OCI-LY7 (cell line): ENCODE data around the gene PKHD1. TPM values are rescaled to one million over a fixed set of nuclear protein-coding genes. Genes with fewer than 3 reads are reported as not detected.

ENCODE experiments used
- BruUV-seq: library from RNA; stranded (reverse); fragments of 400-500 nt; replicated peaks from 2 replicates; lab custom pipeline; 2021; lab: Mats Ljungman, UMichigan
- CTCF ChIA-PET: fragments of 300-600 bp; sonication (Branson Sonifier 250); formaldehyde crosslinking; loops from one replicate; lab custom pipeline; 2022; ENCODE audit warnings: antibody characterized with exemption; ENCODE audit not compliant: unreplicated experiment; lab: Charles Lee
- POLR2A ChIA-PET: fragments of 300-600 bp; sonication (Branson Sonifier 250); formaldehyde crosslinking; loops from one replicate; lab custom pipeline; 2022; ENCODE audit warnings: antibody characterized with exemption; lab: Charles Lee
- DNase-seq: peaks from one replicate; pipeline ENCODE4 v3.0.0-alpha.2; 2015; ENCODE audit warnings: low spot score
- H2AFZ ChIP-seq: fragments of 200-600 bp; sonication (generic), shearing (Covaris generic); 2 replicates; pipeline ENCODE4 v1.6.1; 2014; ENCODE audit warnings: mild to moderate bottlenecking, antibody characterized with exemption, low read length, moderate library complexity
- H3K27ac ChIP-seq: fragments of 200-600 bp; sonication (generic); 2 replicates; pipeline ENCODE4 v1.5.1; 2014; ENCODE audit warnings: mixed run types, low read depth, mild to moderate bottlenecking, moderate library complexity, low read length, inconsistent platforms; ENCODE audit not compliant: poor library complexity, severe bottlenecking
- H3K36me3 ChIP-seq: fragments of 200-600 bp; sonication (generic); 2 replicates; pipeline ENCODE4 v1.6.1; 2014; ENCODE audit warnings: mild to moderate bottlenecking, antibody characterized with exemption, low read length, moderate library complexity, mixed read lengths; ENCODE audit not compliant: insufficient read depth
- H3K4me1 ChIP-seq: fragments of 200-600 bp; sonication (generic); 2 replicates; pipeline ENCODE4 v1.5.1; 2014; ENCODE audit warnings: mild to moderate bottlenecking, low read length; ENCODE audit not compliant: insufficient read depth, poor library complexity, severe bottlenecking
- H3K4me2 ChIP-seq: fragments of 200-600 bp; sonication (generic); 2 replicates; pipeline ENCODE4 v1.6.1; 2014; ENCODE audit warnings: mild to moderate bottlenecking, low read length
- H3K4me3 ChIP-seq: fragments of 200-600 bp; sonication (generic); 2 replicates; pipeline ENCODE4 v1.5.1; 2014; ENCODE audit warnings: mild to moderate bottlenecking, low read depth, low read length; ENCODE audit not compliant: poor library complexity, severe bottlenecking
- H3K79me2 ChIP-seq: fragments of 200-600 bp; sonication (generic); 2 replicates; pipeline ENCODE4 v1.6.1; 2016; ENCODE audit warnings: low read depth, mild to moderate bottlenecking, low read length, moderate library complexity, mixed read lengths; ENCODE audit not compliant: insufficient read depth
- H3K9me2 ChIP-seq: fragments of 200-600 bp; sonication (generic); 2 replicates; pipeline ENCODE4 v1.6.1; 2016; ENCODE audit warnings: mild to moderate bottlenecking, low read length, mixed read lengths; ENCODE audit not compliant: insufficient read depth
- H3K9me3 ChIP-seq: fragments of 200-600 bp; sonication (generic); 2 replicates; pipeline ENCODE4 v1.6.1; 2014; ENCODE audit warnings: mild to moderate bottlenecking, mixed run types, low read length, mixed read lengths
- H4K20me1 ChIP-seq: fragments of 200-600 bp; sonication (generic); 2 replicates; pipeline ENCODE4 v1.6.1; 2014; ENCODE audit warnings: mild to moderate bottlenecking, antibody characterized with exemption, low read length, moderate library complexity, mixed read lengths; ENCODE audit not compliant: insufficient read depth
- EZH2phosphoT487 ChIP-seq: fragments of 200-600 bp; sonication (generic); IDR thresholded peaks from 2 replicates; pipeline ENCODE4 v1.6.1; 2018; ENCODE audit warnings: low read depth, borderline replicate concordance, mild to moderate bottlenecking, mixed run types, antibody characterized with exemption, low read length, moderate library complexity, mixed read lengths
- intact Hi-C: fragments of 100-400 bp; cut with micrococcal nuclease; formaldehyde crosslinking; loops from one replicate; pipeline ENCODE4 v1.10.0; 2022; ENCODE audit not compliant: unreplicated experiment
- total RNA-seq, 2 experiments: library from RNA; depleted of rRNA in 1 of 2; stranded (reverse); fragments of >200 nt in 1 of 2; shearing (Covaris generic) in 1 of 2; gene quantifications; 2 replicates each; pipeline ENCODE4 v1.2.3, GENCODE V29; 2014 to 2022
- TF ChIP-seq, protein P1 (sequence below): fragments of 200-600 bp; sonication (generic); conservative IDR thresholded peaks from 2 replicates; pipeline ENCODE4 v1.5.1; 2014; ENCODE audit warnings: mild to moderate bottlenecking, antibody characterized with exemption, low read length, moderate library complexity, mixed read lengths

PKHD1 gene
- total RNA-seq, 2 experiments from 2014 or later = not detected

DNA sequence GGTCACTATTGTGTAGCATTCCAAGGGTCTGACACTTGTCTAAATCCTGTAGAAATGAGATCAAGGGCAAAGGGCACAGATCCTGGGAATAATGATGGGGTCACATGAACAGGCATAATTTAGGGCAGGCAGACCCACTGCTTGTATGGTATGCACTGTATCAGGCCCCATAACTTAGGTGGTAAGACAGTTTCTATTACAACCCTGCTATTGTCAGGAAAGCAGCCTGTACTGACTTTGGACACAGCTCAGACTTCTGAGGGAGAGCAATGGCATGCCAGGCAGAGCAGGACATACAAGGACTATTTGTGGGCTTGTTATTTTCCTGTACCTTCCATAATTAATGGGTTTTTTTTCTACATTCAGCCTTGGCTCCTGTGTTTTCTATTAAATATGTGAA lies 286.8 kb downstream of the PKHD1 start:
- POLR2A ChIA-PET = interaction anchor here (0.7 to 1.0 kb wide), 2 partner anchors 21 to 29 kb away, joined by 3 to 4 read pairs; no protein-coding TSS in a partner anchor
- Histone ChIP-seq H3K9me3 (no peaks in the 10 kb centered on the region), H4K20me1 (no peaks in the 10 kb centered on the region), H3K36me3 (no peaks in the 10 kb centered on the region), H2AFZ (no peak overlapping the region), H3K4me1 (no peaks in the 10 kb centered on the region), H3K4me2 (no peak overlapping the region), H3K27ac (no peak overlapping the region), H3K79me2 (no peaks in the 10 kb centered on the region), H3K9me2 (no peaks in the 10 kb centered on the region), H3K4me3 (no peak overlapping the region)
- TF ChIP-seq, protein P1, sequence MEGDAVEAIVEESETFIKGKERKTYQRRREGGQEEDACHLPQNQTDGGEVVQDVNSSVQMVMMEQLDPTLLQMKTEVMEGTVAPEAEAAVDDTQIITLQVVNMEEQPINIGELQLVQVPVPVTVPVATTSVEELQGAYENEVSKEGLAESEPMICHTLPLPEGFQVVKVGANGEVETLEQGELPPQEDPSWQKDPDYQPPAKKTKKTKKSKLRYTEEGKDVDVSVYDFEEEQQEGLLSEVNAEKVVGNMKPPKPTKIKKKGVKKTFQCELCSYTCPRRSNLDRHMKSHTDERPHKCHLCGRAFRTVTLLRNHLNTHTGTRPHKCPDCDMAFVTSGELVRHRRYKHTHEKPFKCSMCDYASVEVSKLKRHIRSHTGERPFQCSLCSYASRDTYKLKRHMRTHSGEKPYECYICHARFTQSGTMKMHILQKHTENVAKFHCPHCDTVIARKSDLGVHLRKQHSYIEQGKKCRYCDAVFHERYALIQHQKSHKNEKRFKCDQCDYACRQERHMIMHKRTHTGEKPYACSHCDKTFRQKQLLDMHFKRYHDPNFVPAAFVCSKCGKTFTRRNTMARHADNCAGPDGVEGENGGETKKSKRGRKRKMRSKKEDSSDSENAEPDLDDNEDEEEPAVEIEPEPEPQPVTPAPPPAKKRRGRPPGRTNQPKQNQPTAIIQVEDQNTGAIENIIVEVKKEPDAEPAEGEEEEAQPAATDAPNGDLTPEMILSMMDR = no peak
- no peak for TF ChIP-seq EZH2phosphoT487
- intact Hi-C loops = no loop called here
- DNase-seq = no peak
- CTCF ChIA-PET = no interaction called here
- BruUV-seq = no TSS peak

DNA sequence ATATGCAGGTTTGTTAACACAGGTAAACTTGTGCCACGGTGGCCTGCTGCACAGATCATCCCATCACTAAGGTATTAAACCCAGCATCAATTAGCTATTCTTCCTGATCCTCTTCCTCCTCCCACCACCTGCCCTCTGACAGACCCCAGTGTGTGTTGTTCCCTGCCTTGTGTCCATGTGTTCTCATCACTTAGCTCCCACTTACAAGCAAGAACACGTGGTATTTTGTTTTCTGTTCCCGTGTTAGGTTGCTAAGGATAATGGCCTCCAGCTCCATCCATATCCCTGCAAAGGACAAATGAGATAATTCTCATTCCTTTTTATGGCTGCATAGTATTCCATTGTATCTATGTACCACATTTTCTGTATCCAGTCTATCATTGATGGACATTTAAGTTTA lies 294.0 kb downstream of the PKHD1 start:
- H3K79me2 ChIP-seq = no peaks in the 10 kb centered on the region
- BruUV-seq = no TSS peak
- no peaks in the 10 kb centered on the region for H3K9me3 ChIP-seq
- H2AFZ ChIP-seq = no peak overlapping the region
- no peaks in the 10 kb centered on the region for H3K4me1 ChIP-seq
- H3K4me2 ChIP-seq = no peak overlapping the region
- H3K4me3 ChIP-seq = no peak overlapping the region
- H3K36me3 ChIP-seq = no peaks in the 10 kb centered on the region
- no peaks in the 10 kb centered on the region for H3K9me2 ChIP-seq
- no peak for DNase-seq
- no peaks in the 10 kb centered on the region for H4K20me1 ChIP-seq
- ChIA-PET POLR2A (interaction anchor here (0.9 kb wide), 1 partner anchor 11 kb away, joined by 6 read pairs; no protein-coding TSS in a partner anchor), CTCF (no interaction called here)
- TF ChIP-seq, protein P1 = no peak
- no peak for TF ChIP-seq EZH2phosphoT487
- no peak overlapping the region for H3K27ac ChIP-seq
- intact Hi-C loops = no loop called here

DNA sequence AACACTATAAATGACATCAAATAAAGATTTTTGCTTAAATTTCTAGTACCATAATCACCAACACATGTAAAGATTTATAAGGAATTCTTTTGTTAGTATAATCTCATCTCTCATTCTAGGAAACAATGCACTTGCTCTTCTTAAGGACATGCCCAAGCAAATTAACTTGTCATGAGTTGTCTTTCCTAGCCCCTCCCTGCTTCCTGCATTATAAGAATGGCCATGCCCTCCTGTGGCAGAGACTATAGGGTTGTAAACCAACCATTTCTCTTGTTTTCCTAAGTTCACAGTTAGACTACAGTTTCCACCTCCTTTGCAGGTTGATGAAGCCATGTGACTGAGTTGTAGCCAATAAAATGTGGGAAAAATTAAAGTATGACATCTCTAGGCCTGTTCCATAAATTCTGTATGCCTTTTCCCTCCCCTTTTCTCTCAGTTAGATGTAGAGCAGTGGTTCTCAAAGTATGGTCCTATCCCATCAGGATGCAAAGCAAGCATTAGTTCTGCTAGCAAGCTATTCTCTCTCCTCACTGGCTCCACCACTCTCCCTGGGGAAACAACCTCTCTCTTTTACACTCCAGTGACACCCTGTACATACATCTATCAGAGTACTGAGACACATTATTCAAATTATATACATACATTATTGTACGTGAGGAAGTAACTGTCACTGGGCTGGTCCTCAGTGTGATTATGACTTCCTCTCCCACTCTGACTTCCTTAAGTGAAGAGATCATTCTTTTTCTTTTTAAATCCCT lies 295.0 kb downstream of the PKHD1 start:
- H3K79me2 ChIP-seq = no peaks in the 10 kb centered on the region
- H3K9me2 ChIP-seq = no peaks in the 10 kb centered on the region
- H3K27ac ChIP-seq = no peak overlapping the region
- TF ChIP-seq, protein P1 = no peak
- TF ChIP-seq EZH2phosphoT487 = no peak
- no peaks in the 10 kb centered on the region for H4K20me1 ChIP-seq
- no peak overlapping the region for H2AFZ ChIP-seq
- H3K4me3 ChIP-seq = no peak overlapping the region
- intact Hi-C loops = no loop called here
- CTCF ChIA-PET = no interaction called here
- H3K4me1 ChIP-seq = no peaks in the 10 kb centered on the region
- no peak for DNase-seq
- POLR2A ChIA-PET = interaction anchor here (0.9 kb wide), 1 partner anchor 12 kb away, joined by 6 read pairs; no protein-coding TSS in a partner anchor
- no peak overlapping the region for H3K4me2 ChIP-seq
- no peaks in the 10 kb centered on the region for H3K9me3 ChIP-seq
- no TSS peak for BruUV-seq
- no peaks in the 10 kb centered on the region for H3K36me3 ChIP-seq
